ENCODE data around the gene CYP39A1.
"Not testable (repeated sequence)": the region's sequence is repeated elsewhere in the genome, so short reads cannot be mapped to it uniquely, and the experiment has no call there.

The CYP39A1 gene

GRCh38 chr6:46648108-46648507 lies 4.5 kb downstream of the CYP39A1 start:
- not testable (repeated sequence) for DNase-seq

- no peak for DNase-seq
Observed at GRCh38 chr6:46645265-46645664, 7.4 kb downstream of the CYP39A1 start.

- no peak for DNase-seq
Observed at GRCh38 chr6:46642928-46643751, 9.5 kb downstream of the CYP39A1 start.

GRCh38 chr6:46638650-46639049 lies 14.0 kb downstream of the CYP39A1 start:
- no peak for DNase-seq

GRCh38 chr6:46637933-46638332 lies 14.7 kb downstream of the CYP39A1 start:
- no peak for DNase-seq

GRCh38 chr6:46637145-46637544 lies 15.5 kb downstream of the CYP39A1 start:
- DNase-seq = no peak

- no peak for DNase-seq
Observed at GRCh38 chr6:46635462-46635861, 17.2 kb downstream of the CYP39A1 start.

GRCh38 chr6:46632053-46632452 lies 20.6 kb downstream of the CYP39A1 start:
- DNase-seq = no peak

GRCh38 chr6:46629691-46630090 lies 22.9 kb downstream of the CYP39A1 start:
- no peak for DNase-seq

GRCh38 chr6:46628976-46629375 lies 23.6 kb downstream of the CYP39A1 start:
- DNase-seq = no peak

- DNase-seq = no peak
Observed at GRCh38 chr6:46628498-46628897, 24.1 kb downstream of the CYP39A1 start.

- no peak for DNase-seq
Observed at GRCh38 chr6:46626976-46627375, 25.6 kb downstream of the CYP39A1 start.

GRCh38 chr6:46626228-46626909 lies 26.2 kb downstream of the CYP39A1 start:
- DNase-seq = no peak

GRCh38 chr6:46618726-46619125 lies 33.9 kb downstream of the CYP39A1 start:
- no peak for DNase-seq

- no peak for DNase-seq
Observed at GRCh38 chr6:46612645-46613044, 40.0 kb downstream of the CYP39A1 start.

- no peak for DNase-seq
Observed at GRCh38 chr6:46610862-46611553, 41.6 kb downstream of the CYP39A1 start.

- DNase-seq = no peak
Observed at GRCh38 chr6:46606338-46606737, 46.3 kb downstream of the CYP39A1 start.

- DNase-seq = no peak
Observed at GRCh38 chr6:46605091-46605797, 47.4 kb downstream of the CYP39A1 start.

GRCh38 chr6:46598215-46598614 lies 54.4 kb downstream of the CYP39A1 start:
- DNase-seq = no peak

GRCh38 chr6:46592740-46593139 lies 59.9 kb downstream of the CYP39A1 start:
- DNase-seq = no peak

- DNase-seq = no peak
Observed at GRCh38 chr6:46592046-46592445, 60.6 kb downstream of the CYP39A1 start.

- no peak for DNase-seq
Observed at GRCh38 chr6:46590765-46591164, 61.9 kb downstream of the CYP39A1 start.

GRCh38 chr6:46586906-46587305 lies 65.7 kb downstream of the CYP39A1 start:
- DNase-seq = no peak
